H7 (cell line): ENCODE data around the gene ITPKB. TPM values are rescaled to one million over a fixed set of nuclear protein-coding genes. Genes with fewer than 3 reads are reported as not detected.

Source experiments
- DNase-seq: peaks from one replicate; pipeline ENCODE4 v3.0.0; 2012
- H3K27me3 ChIP-seq: 2 replicates; pipeline ENCODE4 v1.6.0; 2011; ENCODE audit warnings: mild to moderate bottlenecking, low read length; ENCODE audit not compliant: control insufficient read depth, insufficient read depth
- H3K36me3 ChIP-seq: replicated peaks from 2 replicates; pipeline ENCODE4 v1.5.1; 2011; ENCODE audit warnings: low read length; ENCODE audit not compliant: control insufficient read depth, insufficient read depth
- H3K4me3 ChIP-seq: 2 replicates; pipeline ENCODE4 v1.5.1; 2011; ENCODE audit warnings: low read depth, mild to moderate bottlenecking, control low read depth, low read length, moderate library complexity; ENCODE audit not compliant: insufficient read depth
- total RNA-seq: library from RNA; depleted of rRNA; stranded (reverse); fragments of >200 nt; shearing (Covaris generic); gene quantifications from 2 replicates; pipeline ENCODE4 v1.2.3, GENCODE V29; 2014

The ITPKB gene
- total RNA-seq, 1 experiment from 2014 or later: 15.3 TPM

- H3K4me3 ChIP-seq: no peak overlapping the region
- DNase-seq: no peak
- H3K27me3 ChIP-seq: no peaks in the 10 kb centered on the region
- H3K36me3 ChIP-seq: no peaks in the 10 kb centered on the region
These were observed 26.9 kb downstream of the ITPKB start for GRCh38 chr1:226711976-226712741.

GRCh38 chr1:226710501-226710900 is 28.6 kb downstream of the ITPKB start:
- no peak for DNase-seq
- Histone ChIP-seq H3K36me3 (no peaks in the 10 kb centered on the region), H3K4me3 (no peak overlapping the region), H3K27me3 (no peaks in the 10 kb centered on the region)

GRCh38 chr1:226709953-226710352 is 29.1 kb downstream of the ITPKB start:
- H3K36me3 ChIP-seq: no peaks in the 10 kb centered on the region
- no peaks in the 10 kb centered on the region for H3K27me3 ChIP-seq
- no peak for DNase-seq
- H3K4me3 ChIP-seq: no peak overlapping the region

- no peaks in the 10 kb centered on the region for H3K36me3 ChIP-seq
- H3K27me3 ChIP-seq: no peaks in the 10 kb centered on the region
- DNase-seq: no peak
- no peak overlapping the region for H3K4me3 ChIP-seq
These were observed 30.1 kb downstream of the ITPKB start for GRCh38 chr1:226708967-226709396.

GRCh38 chr1:226708342-226708780 is 30.7 kb downstream of the ITPKB start:
- no peaks in the 10 kb centered on the region for H3K27me3 ChIP-seq
- DNase-seq: no peak
- no peak overlapping the region for H3K4me3 ChIP-seq
- H3K36me3 ChIP-seq: no peaks in the 10 kb centered on the region

GRCh38 chr1:226706684-226707083 is 32.4 kb downstream of the ITPKB start:
- Histone ChIP-seq H3K27me3 (no peaks in the 10 kb centered on the region), H3K4me3 (no peak overlapping the region), H3K36me3 (no peaks in the 10 kb centered on the region)
- DNase-seq: no peak

GRCh38 chr1:226704169-226704937 is 34.7 kb downstream of the ITPKB start:
- H3K27me3 ChIP-seq: no peaks in the 10 kb centered on the region
- no peaks in the 10 kb centered on the region for H3K36me3 ChIP-seq
- no peak for DNase-seq
- no peak overlapping the region for H3K4me3 ChIP-seq

GRCh38 chr1:226702957-226703831 is 35.9 kb downstream of the ITPKB start:
- no peaks in the 10 kb centered on the region for H3K27me3 ChIP-seq
- peak; percentile 93 for DNase-seq
- H3K36me3 ChIP-seq: no peaks in the 10 kb centered on the region
- H3K4me3 ChIP-seq: peak overlapping the region; percentile 69

GRCh38 chr1:226702318-226702956 is 36.6 kb downstream of the ITPKB start:
- no peaks in the 10 kb centered on the region for H3K36me3 ChIP-seq
- H3K27me3 ChIP-seq: no peaks in the 10 kb centered on the region
- peak overlapping the region; percentile 69; the same call in 1 of the 2 replicates for H3K4me3 ChIP-seq
- DNase-seq: no peak

GRCh38 chr1:226700861-226701260 is 38.2 kb downstream of the ITPKB start:
- H3K27me3 ChIP-seq: no peaks in the 10 kb centered on the region
- no peak overlapping the region for H3K4me3 ChIP-seq
- no peak for DNase-seq
- no peaks in the 10 kb centered on the region for H3K36me3 ChIP-seq

- no peak for DNase-seq
- H3K36me3 ChIP-seq: no peaks in the 10 kb centered on the region
- H3K4me3 ChIP-seq: no peak overlapping the region
- no peaks in the 10 kb centered on the region for H3K27me3 ChIP-seq
These were observed 39.9 kb downstream of the ITPKB start for GRCh38 chr1:226699166-226699565.

- no peaks in the 10 kb centered on the region for H3K36me3 ChIP-seq
- H3K4me3 ChIP-seq: no peak overlapping the region
- DNase-seq: no peak
- no peaks in the 10 kb centered on the region for H3K27me3 ChIP-seq
These were observed 40.4 kb downstream of the ITPKB start for GRCh38 chr1:226698659-226699058.

GRCh38 chr1:226697929-226698544 is 41.0 kb downstream of the ITPKB start:
- Histone ChIP-seq H3K36me3 (no peaks in the 10 kb centered on the region), H3K27me3 (no peaks in the 10 kb centered on the region), H3K4me3 (no peak overlapping the region)
- no peak for DNase-seq
